GM19467 (cell line): ENCODE measurements around the gene RBFOX2.
"Not testable (repeated sequence)": the region's sequence is repeated elsewhere in the genome, so short reads cannot be mapped to it uniquely, and the experiment has no call there.

Experiments
- ATAC-seq: cut with Tn5 transposase; IDR thresholded peaks from one replicate; pipeline ENCODE4 v1.9.1; 2021; ENCODE audit warnings: mild to moderate bottlenecking, moderate library complexity; ENCODE audit not compliant: unreplicated experiment

The RBFOX2 gene

DNA sequence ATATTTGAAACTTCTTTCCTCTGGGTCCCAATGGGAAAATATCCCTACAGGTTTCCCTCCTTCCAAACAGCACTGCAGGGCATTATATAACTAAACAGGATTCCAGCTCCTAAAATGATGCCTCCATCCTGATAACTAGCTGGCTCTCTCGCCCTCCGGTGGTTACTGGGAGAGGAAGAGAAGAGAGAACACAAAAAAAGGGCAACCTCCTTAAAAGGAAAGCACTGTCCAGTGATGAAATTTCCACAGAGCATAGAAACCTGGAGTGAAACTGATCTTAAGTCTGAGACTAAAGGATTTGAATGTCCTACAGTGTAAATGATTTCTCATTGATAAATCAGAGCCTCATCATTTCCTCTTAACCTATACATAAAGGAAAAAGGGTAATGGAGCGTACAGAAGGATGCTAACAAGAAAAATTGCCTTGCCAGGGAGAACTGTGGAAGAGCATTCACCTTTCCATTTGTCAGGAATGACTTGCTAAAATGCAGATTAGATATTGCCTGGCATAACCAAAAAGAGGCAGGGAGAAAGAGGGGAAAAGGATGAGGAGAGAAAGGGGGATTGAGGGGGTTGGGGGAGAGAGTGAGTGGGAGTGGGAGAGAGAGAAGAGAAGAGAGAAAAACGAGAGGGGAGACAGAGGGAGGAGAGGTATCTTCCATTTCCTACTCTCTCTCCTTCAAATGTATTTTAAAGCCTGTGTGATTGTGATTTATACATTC, 189.6 kb downstream of the RBFOX2 start:
- no peak for ATAC-seq

GRCh38 chr22:35837101-35837727, 191.4 kb downstream of the RBFOX2 start:
- ATAC-seq, result no peak

- no peak for ATAC-seq
Observed at GRCh38 chr22:35835998-35836691, 192.5 kb downstream of the RBFOX2 start.

GRCh38 chr22:35835267-35835997, 193.2 kb downstream of the RBFOX2 start:
- no peak for ATAC-seq

DNA sequence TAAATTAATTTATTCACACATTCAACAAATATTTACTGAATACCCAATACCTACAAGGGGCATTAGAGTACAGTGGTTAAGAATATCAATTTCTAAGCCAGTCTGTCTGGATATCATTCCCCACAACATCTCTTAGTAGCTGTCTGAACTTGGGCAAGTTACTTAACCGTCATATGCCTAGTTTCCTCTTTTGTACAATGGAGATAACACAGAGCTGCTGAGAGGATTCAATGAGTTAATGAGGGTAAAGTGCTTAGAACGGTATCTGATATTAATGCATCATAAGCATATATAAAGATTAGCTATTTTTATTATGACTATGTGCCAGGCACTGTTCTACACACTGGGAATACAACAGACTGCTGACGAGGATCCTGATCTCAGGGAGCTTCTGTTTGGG, 194.6 kb downstream of the RBFOX2 start:
- ATAC-seq, result no peak

DNA sequence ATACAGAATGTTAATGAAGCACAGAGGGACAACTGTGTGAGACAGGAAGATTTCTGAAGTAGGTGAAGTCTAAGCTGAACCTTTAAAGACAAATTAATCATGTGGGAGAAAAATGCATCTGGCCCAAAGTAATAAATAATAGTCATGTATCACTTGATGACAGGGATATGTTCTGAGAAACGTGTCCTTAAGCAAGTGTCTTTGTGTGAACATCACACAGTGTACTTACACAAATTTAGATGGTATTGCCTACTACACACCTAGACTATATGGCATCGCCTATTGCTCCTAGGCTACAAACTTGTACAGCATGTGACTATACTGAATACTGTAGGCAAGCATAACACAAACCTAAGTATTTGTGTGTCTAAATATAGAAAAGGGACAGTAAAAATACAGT, 198.3 kb downstream of the RBFOX2 start:
- no peak for ATAC-seq

DNA sequence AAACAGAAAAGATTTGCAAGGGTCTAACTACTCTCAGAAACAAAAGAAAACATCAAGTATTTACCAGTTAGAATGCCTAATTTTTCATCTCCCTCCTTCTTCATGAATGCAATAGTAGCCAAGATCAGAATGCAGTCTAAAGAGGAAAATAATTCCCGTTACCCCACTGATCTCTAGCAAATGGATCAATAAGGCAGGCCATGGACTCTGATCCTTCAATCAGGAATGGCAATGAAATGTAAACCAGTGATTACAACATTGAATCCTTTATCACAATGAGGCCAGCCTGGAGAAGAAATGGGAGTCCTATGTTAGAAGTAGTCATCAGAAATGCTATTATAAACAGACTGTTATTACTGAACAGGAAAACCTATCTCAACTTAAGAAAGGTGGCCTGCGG, 204.4 kb downstream of the RBFOX2 start:
- ATAC-seq, result no peak

DNA sequence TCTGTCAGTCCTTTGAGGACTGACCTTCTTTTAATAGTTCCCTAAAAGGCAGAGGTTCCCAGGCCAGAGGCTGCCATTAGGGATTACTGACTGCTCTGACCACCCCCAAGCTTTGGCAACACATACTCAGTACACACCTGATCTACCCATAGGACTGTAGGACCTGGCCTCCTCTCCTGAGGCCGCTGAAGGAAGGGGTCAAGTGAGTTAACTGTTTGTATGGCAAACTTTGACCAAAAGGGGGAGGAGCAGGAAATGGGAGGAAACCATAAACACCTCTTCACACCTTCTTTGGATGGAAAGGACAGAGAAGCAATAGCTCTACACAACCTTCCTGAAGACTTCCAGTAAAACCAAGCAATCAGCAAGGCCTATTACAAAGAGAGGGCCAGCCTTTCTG, 207.0 kb downstream of the RBFOX2 start:
- ATAC-seq, result no peak

GRCh38 chr22:35819421-35819820, 209.2 kb downstream of the RBFOX2 start:
- ATAC-seq, result no peak

GRCh38 chr22:35818897-35819296, 209.7 kb downstream of the RBFOX2 start:
- ATAC-seq, result no peak

- ATAC-seq, result no peak
Observed at GRCh38 chr22:35812600-35812999, 216.0 kb downstream of the RBFOX2 start.

GRCh38 chr22:35811670-35812069, 217.0 kb downstream of the RBFOX2 start:
- ATAC-seq, result no peak

DNA sequence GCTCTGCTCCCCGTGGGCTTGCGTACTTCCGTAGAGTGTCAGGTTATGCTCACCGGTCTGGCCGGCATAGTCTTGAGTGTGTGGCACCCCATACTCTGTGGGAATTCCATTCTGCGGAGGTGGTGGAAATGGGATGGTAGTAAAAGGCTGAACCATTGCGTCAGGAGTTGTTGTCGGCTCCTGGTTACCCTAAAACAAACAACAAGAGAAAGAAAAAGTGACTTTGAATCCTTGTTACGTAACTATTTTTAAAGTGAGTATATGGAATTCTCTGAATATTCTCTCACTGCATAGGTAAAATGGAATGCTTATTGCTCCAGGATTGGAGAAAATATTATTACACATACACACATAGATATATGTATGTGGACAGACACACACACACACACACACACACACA, 218.8 kb downstream of the RBFOX2 start:
- no peak for ATAC-seq

DNA sequence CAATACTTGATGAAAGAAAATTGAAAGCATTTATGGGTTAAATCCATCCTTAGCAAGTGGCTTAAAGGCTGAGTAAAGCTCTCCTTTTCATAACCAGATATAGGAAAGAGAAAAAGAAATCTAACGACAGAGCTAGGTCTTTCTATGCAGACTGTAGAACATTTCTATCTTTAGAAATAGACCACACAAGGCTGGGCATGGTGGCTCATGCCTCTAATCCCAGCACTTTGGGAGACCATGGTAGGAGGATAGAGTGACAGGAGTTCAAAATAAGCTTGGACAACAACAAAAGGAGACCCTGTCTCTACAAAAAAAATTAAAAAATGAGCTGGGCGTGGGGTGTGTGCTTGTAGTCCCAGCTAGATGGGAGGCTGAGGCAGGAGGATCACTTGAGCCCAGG, 220.2 kb downstream of the RBFOX2 start:
- ATAC-seq, result no peak

DNA sequence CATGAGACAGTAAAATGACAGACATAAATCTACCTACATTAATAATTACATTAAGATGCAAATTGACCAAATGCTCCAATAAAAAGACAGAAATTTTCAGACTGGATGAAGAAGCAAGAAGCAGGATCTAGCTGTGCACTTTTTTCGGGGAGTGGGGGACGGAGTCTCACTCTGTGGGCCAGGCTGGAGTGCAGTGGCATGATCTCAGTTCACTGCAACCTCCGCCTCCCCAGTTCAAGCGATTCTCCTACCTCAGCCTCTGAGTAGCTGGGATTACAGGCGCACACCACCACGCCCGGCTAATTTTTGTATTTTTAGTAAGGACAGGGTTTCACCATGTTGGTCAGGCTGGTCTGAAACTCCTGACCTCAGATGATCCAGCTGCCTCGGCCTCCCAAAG, 222.0 kb downstream of the RBFOX2 start:
- ATAC-seq, result not testable (repeated sequence)

GRCh38 chr22:35805466-35805865, 223.2 kb downstream of the RBFOX2 start:
- ATAC-seq, result no peak

GRCh38 chr22:35804421-35804820, 224.2 kb downstream of the RBFOX2 start:
- no peak for ATAC-seq

GRCh38 chr22:35802885-35803284, 225.7 kb downstream of the RBFOX2 start:
- no peak for ATAC-seq

GRCh38 chr22:35801301-35801700, 227.3 kb downstream of the RBFOX2 start:
- ATAC-seq, result not testable (repeated sequence)

GRCh38 chr22:35799150-35799549, 229.5 kb downstream of the RBFOX2 start:
- no peak for ATAC-seq

DNA sequence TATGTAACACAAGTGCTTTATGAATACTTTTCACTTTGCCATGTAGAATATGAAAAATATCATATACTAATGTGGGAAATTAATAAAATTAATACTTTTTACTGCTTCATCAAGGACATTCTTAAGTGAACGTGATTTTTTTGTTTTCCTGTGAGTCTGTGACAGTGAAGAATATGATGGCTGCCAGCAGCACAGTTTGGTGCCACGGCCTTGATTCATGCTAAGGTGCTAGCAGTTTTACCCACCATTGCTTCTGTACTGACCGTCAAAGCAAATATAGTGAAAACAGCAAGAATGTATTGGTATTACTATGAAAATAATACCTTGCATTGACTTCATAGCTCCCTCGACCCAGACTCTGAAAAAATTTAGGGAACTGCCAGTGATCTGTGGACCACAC, 231.2 kb downstream of the RBFOX2 start:
- no peak for ATAC-seq
